Measurements from ENCODE around the gene TGFBI.

The TGFBI gene

DNA sequence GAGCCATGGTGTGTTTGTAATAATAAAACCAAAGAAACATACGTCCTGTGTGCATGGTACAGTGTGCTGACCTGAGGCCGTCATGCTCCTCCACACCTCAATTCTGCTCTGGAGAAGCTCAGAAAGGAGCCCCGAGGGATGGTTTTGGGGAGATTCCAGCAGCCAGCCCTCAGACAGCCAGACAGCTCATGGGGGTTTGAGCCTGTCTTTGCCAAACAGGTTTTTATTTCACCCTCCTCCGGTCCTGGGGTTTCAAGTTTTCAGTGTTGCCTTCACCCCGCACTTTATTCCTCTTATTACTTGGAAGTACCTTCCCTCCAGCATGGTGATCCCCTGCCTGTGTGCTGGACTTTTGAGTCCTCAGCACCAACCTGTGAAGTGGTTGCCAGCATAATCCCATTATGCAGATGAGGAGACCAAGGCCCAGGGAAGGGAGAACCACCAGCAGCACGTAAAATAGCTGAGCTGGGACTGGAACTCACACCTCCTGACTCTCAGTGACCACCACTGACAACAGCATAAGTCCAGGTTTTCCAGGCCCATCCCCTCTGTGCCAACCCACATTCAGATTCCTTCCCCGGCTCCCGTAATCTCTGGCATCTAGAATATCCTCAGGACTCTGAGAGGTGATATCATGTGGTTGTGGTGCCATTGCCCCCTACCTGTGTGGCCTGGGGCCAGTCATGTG is 35.1 kb downstream of the TGFBI start:
- DNase-seq (ENCODE audit: low read depth): no peak

DNA sequence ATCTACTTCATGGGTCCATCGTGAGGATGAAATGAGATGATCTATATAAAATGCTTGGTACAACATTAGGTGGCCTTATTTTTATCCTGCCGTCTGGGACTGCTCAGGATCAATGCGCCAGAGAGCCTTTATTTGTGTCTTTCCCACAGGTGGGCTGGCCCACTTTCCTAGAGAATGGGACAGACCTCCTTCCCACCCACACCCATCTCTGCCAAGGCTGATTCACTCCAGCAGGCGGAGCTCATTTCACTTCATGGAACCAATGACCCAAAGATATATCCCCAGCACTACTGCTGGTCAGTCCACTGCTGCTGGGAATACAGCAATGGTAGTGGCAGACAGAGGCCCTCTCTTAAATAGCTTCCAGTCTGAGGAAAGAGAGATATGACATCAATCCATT is 35.7 kb downstream of the TGFBI start:
- DNase-seq (ENCODE audit: low read depth): peak; percentile 20

DNA sequence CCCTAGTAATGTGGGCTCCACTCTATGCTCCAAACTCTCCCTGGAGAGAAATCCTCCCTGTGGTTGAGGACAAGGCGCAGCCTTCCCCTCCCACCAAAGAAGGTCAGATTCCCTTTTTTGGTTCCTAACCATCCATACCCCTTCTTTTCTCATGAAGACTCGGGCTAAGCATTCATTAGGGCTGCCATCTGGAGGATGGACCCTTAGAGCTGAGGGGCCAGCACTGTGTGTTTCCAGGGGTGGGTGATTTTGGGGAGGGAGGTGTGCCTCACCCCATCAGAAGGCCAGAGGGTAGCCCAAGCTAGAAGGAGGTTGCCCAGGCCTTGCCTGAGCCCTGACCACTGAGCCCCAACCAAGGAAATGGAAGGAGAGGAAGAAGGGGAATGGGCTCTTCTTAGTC is 36.8 kb downstream of the TGFBI start:
- no peak for DNase-seq (ENCODE audit: low read depth)

DNA sequence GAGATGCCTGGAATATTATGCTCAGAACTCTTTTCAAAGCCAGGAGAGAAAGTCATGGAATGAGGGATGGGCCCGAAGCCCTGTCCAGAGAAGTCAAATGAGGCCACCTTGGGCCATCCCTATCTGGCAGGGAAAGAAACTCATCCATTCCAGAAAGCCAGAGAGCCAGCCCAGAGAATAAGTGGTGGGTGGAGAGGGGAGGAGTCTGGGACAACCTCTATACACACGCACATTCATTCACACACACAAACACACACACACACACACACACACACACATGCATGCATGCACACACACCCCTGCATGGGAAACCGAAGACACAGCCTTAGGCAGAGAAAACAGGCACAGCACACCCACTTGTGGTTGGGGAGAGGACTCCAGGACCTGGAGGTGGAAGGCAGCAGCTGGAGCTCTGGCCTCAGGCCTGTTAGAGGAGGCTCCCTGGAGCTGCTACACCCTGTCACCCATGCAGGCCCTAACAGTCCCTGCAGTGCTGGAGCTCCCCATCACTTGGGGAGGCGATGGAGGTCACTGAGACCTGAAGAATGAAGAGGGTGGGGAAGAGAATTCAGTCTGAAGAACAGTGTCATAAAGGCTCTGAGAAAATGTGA is 38.0 kb downstream of the TGFBI start:
- peak; percentile 48 for DNase-seq (ENCODE audit: low read depth)

DNA sequence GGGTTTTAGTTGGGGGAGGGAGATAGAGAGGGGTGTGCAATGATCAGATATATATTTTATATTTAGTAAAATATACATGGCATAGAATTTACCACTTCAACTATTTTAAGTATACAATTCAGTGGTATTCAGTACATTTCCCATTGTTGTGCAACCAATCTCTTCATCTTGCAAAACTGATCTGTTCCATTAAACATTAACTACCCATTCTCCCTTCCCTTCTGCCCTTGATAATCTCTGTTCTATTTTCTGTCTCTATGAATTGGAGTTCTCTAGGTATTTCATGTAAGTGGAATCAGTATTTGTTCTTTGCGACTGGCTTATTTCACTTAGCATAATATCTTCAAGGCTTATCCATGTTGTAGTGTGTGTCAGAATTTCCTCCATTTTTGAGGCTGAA is 38.6 kb downstream of the TGFBI start:
- DNase-seq (ENCODE audit: low read depth): no peak

DNA sequence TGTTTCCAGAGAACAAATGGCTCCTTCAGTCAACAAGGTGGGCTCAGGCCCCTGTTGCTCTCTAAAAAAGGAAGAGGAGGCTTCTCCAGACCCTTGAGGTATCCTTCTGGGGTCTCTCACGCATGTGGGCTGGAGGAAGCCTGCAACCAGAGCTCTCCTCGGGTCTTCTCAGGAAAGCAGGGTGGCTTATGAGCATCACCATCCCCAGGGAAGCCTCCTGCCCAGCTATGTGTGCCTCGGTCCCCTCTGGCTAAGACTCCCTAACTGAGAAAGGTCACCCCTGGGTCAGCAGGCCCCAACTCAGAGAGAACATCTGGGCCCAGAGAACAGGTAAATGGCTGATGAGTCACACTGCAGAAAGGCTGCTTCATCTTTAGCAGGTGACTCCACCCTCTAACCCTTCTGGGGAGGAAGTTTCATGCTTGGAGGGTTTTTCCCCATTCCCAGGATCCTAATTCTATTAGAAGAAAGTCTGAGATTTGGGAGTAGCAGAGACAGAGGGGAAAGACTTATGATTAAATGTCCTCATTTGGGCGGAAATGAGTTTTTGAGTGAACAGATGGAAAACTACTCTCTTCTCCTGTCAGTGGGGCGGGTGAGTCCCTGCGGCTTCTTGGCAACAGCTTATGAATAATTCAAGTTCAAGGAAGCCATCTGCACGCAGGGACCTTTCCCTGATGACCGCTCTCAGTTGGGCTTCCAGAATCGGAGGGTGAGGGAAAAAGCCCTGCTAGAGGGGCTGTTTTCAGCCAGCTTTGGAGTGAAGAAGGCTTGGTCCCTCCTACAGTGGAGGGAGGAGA is 41.9 kb downstream of the TGFBI start:
- no peak for DNase-seq (ENCODE audit: low read depth)

DNA sequence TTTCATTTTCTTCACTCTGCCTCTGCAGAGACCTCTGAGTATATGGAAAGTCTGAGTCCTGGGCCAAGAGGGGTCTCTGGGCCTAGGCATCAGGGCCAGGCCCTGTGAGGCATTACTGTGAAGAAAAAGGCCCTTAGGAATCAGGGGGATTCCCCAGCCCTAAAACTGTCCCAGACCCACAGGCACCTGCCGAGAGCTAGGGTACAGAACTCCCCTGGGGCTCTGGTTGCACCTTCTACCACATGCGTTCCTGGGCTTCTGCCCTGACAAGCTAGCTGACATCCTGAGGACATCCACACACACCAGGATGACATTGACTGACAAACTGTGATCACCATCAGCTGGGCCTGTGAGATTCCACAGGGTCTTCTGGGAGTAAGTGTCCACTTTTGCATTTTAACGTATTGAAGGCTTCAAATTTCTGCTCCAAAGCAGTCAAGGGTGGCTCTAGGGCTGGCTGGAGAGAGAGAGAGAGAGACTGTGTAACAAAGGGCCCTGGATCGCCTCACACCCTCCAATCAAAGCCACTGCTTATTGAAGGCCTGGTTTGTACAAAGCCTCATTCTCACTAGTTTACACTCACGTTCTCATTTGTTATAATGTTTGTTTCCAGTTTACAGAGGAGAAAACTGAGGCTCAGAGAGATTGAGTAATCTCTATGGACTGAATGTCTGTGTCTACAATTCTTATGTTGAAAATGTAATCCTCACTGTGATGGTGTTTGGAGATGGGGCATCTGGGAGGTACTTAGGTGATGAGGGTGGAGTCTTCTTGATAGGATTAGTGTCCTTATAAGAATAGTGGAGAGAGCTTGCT is 45.1 kb downstream of the TGFBI start:
- DNase-seq (ENCODE audit: low read depth): no peak

DNA sequence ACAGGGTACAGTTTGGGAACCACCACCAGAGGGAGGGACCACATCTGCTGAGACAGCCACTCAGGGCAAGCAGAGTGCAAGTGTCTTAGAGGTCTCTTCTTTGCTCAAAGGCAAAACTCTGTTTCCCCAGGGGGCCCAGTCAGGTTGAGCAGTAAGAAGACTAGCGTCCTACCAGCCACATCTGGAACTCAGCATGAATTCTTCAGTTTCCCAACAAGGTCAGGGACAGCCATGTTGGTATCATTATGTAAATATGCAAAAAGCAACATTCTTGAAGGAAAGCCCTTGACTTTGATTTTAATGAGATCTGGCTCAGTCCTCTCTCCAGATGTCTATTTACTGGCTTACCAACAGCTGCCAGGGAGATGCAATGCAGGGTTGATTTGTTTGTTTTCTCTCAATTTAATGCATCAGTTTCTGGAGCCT is 46.7 kb downstream of the TGFBI start:
- no peak for DNase-seq (ENCODE audit: low read depth)

DNA sequence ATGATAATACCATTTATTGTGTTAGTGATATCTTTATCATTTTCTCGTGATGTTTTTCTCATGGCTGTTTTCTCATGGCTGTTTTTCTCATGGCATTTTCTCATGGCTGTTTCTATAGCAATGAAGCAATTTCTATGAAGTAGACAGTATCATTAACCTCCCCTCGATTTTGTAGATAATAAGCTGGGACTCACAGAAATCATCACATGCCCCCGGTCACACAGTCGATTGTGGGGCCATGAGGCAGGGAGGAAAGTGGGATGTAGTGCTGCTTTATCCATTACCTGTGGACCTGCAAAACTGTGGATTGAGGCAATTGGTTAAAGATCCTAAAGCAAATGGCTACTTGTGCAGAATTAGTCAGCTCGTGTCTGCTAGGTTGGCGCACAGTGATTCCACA is 47.3 kb downstream of the TGFBI start:
- DNase-seq (ENCODE audit: low read depth): no peak

DNA sequence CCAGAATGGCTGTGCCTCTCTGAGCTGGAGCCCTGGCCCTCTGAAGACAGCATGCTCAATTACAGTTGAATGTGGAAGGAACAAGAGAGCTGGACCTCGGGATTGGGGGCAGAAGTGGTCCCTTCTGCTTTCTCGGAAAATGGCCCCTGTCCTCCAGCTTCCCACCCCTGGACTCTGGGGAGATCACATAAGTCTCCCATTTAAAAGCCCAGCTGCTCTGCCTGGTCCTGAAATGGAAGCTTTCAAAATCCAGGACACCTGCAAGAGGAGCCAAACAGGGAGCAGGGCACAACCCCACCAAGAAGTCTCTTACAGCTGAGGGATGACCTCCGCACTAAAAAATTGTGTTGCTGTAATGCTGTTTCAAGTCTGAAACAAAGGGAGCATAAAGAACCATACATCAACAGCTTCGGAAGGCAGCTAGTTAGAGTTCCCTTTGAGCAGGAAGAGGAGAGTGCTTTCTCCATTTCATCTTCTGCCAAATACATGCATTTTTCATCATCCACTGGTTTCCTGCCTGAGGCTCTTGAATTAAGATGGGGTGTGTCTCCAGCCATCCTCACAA is 48.2 kb downstream of the TGFBI start:
- no peak for DNase-seq (ENCODE audit: low read depth)

DNA sequence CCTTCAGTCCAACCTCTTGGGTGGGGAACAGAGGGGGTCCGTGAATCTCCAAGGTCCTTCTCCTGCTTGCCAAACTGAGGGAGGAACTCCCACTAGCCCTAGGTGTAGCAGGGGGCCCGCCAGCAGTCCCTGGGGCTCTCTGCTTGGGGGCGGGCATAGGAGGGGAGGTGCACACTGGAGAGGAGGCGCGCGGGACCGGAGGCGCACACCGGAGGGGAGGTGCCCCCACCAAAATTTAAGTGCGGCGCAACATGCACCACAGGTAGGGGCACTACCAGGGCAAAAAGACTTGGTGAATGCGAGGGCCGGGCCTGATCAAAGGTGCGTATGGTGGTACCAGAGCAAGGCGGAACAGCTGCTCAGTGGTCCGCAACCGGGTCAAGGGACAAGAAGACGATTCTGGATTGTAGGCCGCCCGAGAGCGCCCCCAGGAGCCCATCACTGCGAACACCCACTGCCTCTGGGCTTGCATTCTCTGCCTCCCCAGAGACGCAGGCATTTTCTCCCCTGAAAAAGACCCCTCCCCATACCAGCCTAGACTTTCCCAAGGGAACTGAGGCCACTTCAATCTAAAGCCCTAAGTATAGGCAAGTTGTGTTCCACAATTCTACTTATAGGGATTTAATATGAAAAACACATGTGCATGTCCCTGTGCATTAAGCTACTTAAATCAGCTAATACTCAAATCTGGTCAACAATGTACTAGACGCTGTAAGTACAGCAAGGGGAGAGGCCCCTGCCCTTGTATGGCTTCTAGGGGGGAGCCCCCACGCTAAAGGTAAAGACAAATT is 50.6 kb downstream of the TGFBI start:
- DNase-seq (ENCODE audit: low read depth): no peak

DNA sequence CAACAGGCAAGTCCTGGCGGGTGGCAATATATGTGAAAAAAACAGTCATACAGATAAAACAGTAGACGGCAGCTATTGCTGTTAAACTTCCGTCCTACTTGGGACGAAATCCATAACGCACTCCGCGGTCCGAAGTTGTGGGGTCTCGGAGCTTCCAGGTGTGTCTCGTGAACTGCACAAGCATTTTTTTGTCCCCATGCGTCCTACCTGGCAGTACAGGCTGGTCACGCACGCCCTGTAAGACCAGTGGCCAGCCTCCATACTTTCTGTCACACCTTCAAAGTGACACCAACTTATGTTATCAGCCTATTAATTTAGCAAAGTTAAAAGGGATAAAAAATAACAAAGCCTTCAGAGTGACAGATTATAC is 51.3 kb downstream of the TGFBI start:
- DNase-seq (ENCODE audit: low read depth): no peak

DNA sequence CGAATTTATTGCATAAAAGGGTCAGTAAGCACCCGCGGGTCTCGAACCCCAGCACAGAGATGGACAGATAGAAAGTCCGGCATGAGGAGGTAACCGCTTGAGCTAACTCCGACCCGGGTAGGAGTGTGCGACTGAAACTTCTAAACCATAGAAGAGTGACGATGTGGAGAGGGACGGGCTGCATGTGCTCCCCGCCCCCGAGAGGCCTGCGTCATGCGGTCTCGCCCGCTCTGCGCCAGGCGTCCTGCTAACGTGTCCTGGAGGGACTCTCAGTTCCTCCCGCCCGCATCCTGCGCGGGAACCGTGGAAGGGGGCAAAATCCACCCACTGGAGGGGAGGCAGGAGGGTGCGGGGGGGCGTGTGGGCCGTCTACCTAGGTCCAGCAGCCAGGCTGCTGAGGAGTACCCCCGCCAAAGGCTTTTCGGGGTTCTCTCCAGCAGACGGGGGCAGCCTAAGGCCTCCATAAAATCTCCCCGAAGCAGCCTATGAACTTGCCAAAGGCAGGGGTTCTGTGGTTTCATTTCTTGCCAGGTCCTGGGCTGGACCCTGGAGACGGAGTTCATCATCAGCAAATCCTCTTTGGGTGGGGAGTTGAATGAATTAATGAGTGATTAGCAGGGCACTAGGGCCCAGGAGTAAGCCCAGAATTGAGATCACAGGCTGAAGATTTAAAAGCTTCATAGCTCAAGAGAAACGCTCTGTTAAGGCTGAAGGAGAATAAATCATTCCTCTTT is 51.9 kb downstream of the TGFBI start:
- DNase-seq (ENCODE audit: low read depth): peak; percentile 91

DNA sequence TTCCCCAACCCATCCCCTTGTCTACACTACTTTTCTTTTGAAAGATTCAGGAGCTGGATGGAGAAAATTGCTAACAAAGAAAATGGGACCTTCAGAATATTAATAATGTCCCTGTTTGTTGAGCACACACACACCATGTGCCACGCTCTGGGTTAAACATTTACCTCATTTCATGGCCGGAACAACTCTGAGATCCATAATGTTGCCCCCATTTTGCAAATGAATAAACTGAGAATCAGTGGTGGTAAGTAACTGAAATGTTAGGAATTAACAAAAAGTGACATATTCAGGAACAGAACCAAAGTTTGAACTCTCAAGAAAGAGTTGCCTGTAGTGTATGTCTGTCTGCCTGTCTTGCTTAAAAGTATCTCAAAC is 52.4 kb downstream of the TGFBI start:
- no peak for DNase-seq (ENCODE audit: low read depth)

DNA sequence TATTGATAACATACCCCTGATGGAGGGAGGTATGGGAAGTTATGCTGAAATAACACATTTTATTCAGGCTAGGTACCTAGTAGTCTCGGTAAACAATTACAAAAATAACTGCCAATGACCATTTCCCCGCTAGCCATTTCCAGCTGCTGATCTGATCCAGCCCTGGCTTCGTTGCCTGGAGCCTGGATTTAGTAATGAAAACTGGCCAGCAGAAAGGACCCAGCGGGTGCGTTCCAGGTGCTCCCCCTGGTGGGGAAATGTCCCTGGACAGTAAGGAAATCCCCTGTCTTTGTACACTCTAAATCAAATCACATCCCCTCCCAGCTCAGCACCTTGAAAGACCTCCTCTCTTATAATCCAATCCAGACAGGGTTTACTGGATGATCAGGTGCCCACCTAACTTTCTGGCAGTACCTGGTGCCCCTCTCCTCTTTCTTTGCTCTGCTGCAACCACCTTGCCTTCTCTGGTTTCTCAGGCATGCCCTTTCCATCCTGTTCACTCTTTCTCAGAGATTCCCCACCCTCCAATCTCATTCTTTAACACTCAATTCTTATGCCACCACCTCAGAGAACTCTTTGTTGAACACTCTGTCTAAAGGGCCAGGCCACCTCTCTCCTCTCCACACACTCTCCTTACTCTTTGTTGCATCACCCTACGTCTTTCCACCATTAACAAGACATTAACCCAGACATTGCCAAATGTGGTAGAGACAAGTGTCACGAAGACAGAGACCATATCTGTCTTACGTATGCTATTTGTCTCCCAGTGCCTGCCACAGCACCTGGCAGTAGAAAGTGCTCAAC is 53.8 kb downstream of the TGFBI start:
- DNase-seq (ENCODE audit: low read depth): peak; percentile 67

DNA sequence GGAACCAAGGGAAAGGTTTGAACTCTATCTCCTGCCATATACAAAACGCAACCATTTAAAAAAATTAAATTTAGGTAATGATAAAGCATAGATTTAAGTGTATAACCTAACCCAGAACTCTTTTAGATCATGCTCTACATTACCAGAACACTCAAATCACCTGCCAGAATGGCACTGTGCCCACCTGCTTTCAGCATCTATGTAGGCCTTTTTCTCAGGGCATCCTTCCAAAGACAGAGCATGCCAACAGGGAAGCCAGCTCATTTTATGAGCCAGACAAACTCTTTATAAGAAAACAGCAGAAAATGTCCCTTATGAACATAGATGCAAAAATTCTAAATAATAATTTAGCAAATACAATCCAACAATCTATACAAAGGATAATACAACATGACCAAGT is 55.9 kb downstream of the TGFBI start:
- DNase-seq (ENCODE audit: low read depth): no peak

DNA sequence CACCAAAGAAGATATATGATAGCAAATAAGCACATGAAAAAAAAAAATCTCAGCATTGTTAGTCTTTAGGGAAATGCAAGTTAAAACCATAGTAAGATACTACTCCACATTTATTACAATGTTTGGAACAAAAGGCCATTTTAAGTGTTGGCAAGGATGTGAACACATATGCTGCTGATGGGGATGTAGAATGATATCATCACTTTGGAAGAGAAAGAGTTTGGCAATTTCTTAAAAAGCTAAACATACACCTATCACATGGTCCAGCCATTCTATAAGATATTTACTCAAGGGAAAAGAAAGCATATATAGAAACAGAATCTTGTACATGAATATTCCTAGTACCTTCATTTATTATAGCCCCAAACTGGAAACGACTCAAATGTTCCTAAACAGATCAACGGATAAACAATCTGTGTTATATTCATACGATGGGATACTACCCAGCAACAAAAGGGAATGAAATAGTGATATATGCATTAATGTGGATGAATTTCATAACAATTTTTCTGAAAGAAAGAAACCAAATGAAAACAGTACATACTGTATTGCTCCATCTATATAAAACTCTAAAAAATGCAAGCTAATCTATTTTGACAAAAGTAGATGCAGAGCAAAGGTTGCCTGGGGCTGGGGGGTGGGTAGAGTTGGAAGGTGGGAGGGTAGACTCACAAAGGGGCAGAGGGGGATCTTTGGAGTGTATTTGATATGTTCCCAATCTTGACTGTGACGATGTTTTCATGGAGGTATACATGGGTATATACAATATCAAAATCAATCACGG is 58.2 kb downstream of the TGFBI start:
- no peak for DNase-seq (ENCODE audit: low read depth)

DNA sequence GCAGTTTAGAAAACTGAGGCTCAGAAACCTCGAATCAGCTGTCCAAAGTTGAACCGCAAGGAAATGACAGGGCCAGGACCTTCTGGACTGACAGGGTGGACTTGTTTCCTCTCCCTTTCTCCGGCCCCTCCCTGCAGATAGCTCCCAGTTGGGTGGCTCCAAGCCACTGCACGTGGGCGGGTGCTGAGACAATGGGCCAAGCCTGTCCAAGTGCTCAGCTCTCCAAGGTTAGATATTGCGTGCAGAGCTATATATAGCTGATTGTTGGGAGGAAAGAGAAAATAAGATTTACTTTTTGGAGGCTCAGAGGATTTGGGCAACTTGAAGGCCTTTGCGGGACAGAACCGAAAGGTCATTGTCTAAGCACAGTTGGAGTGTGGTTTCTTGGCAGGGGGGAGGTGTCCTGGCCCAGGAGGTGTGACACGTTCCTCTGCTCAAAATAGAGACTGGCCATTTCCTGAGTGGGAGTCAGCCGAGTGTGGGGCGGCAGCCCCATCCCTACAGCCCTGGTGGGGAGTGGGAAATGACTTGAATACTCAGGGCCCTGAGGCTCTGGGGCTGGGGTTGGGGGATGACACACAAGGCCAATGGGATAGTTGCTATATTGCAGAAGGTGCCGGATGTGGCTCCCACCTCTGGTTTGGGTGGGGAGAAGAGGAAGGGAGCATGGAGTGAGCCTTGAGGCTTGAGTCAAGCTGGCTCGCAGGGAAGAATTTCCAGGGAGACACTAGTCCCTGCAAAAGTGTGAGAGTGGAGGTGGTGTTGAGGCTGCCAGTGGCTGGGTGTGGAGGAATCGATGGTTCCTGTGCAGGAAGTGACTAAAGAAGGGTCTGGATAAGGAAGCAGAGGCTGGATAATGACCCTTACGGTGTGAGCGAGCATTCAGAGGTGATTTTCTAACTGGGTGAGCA is 59.4 kb downstream of the TGFBI start:
- DNase-seq (ENCODE audit: low read depth): no peak

Measured in EH (cell line).